Liver (tissue), 9 donors: ENCODE results near the gene TP53I13. TPM values are rescaled to one million over a fixed set of nuclear protein-coding genes. Genes with fewer than 3 reads are reported as not detected.
A peak's percentile ranks its signal among the peaks of the same experiment; 100 is the strongest.

Experiments
- DNase-seq: peaks from one replicate; pipeline ENCODE4 v3.0.0-alpha.2; 2017; ENCODE audit warnings: low spot score
- H3K27ac ChIP-seq, 2 donors: one replicate each; pipeline ENCODE4 v1.7.0; 2013; ENCODE audit warnings: inconsistent platforms in 2 of 2, low read length in 2 of 2, control low read depth in 1 of 2, low read depth in 1 of 2, mild to moderate bottlenecking in 1 of 2
- H3K27me3 ChIP-seq, 4 donors: one replicate each; pipeline versions ENCODE4 v1.6.1 to v1.7.0; 2013; ENCODE audit warnings: low read length in 3 of 4, inconsistent platforms in 1 of 4, mild to moderate bottlenecking in 1 of 4, moderate library complexity in 1 of 4; ENCODE audit not compliant: control insufficient read depth in 4 of 4, insufficient read depth in 4 of 4
- H3K36me3 ChIP-seq, 4 donors: one replicate each; pipeline versions ENCODE4 v1.6.1 to v1.7.0; 2013; ENCODE audit warnings: low read length in 3 of 4, mild to moderate bottlenecking in 3 of 4, low read depth in 1 of 4, moderate library complexity in 1 of 4; ENCODE audit not compliant: control insufficient read depth in 4 of 4, insufficient read depth in 3 of 4
- H3K4me1 ChIP-seq, 4 donors: one replicate each; pipeline versions ENCODE4 v1.6.1 to v1.7.0; 2013; ENCODE audit warnings: low read length in 3 of 4, mild to moderate bottlenecking in 3 of 4, moderate library complexity in 1 of 4; ENCODE audit not compliant: control insufficient read depth in 4 of 4, insufficient read depth in 4 of 4
- H3K4me3 ChIP-seq, 3 donors: one replicate each; pipeline versions ENCODE4 v1.6.1 to v1.7.0; 2013; ENCODE audit warnings: low read length in 3 of 3, control low read depth in 1 of 3, low read depth in 1 of 3, mild to moderate bottlenecking in 1 of 3
- H3K9ac ChIP-seq, 2 donors: one replicate each; pipeline ENCODE4 v1.7.0; 2013; ENCODE audit warnings: low read length in 2 of 2, mild to moderate bottlenecking in 2 of 2, moderate library complexity in 2 of 2, control low read depth in 1 of 2, low read depth in 1 of 2
- H3K9me3 ChIP-seq, 4 donors: one replicate each; pipeline versions ENCODE4 v1.6.1 to v1.7.0; 2013; ENCODE audit warnings: low read length in 3 of 4; ENCODE audit not compliant: control insufficient read depth in 4 of 4
- CTCF ChIP-seq: fragments of 150-350 bp; IDR thresholded peaks from 2 replicates; pipeline ENCODE4 v1.5.1; 2017; ENCODE audit warnings: improper control_type of control experiment, low read depth, low read length; ENCODE audit not compliant: missing input control
- FOXA1 ChIP-seq: IDR thresholded peaks from 2 replicates; pipeline ENCODE4 v1.6.1; 2016; ENCODE audit warnings: antibody characterized with exemption
- FOXA2 ChIP-seq: IDR thresholded peaks from 2 replicates; pipeline ENCODE4 v1.6.1; 2016; ENCODE audit warnings: antibody characterized with exemption
- GABPA ChIP-seq, 2 donors: IDR thresholded peaks in 1 of 2; conservative IDR thresholded peaks in 1 of 2; 2 replicates each; pipeline ENCODE4 v1.6.1; 2016; ENCODE audit warnings: antibody characterized with exemption in 2 of 2, mild to moderate bottlenecking in 1 of 2, moderate library complexity in 1 of 2
- HNF4G ChIP-seq: IDR thresholded peaks from 2 replicates; pipeline ENCODE4 v1.6.1; 2016; ENCODE audit warnings: antibody characterized with exemption
- RAD21 ChIP-seq, 2 donors: IDR thresholded peaks; 2 replicates each; pipeline ENCODE4 v1.6.1; 2016; ENCODE audit warnings: antibody characterized with exemption in 2 of 2, mild to moderate bottlenecking in 2 of 2
- RXRA ChIP-seq, 2 donors: IDR thresholded peaks; 2 replicates each; pipeline ENCODE4 v1.6.1; 2017 to 2018; ENCODE audit warnings: antibody characterized with exemption in 2 of 2, mild to moderate bottlenecking in 1 of 2
- SP1 ChIP-seq: IDR thresholded peaks from 2 replicates; pipeline ENCODE4 v1.6.1; 2018; ENCODE audit warnings: antibody characterized with exemption, mild to moderate bottlenecking
- TAF1 ChIP-seq: conservative IDR thresholded peaks from 2 replicates; pipeline ENCODE4 v1.6.1; 2016; ENCODE audit warnings: antibody characterized with exemption, mild to moderate bottlenecking
- YY1 ChIP-seq: IDR thresholded peaks from 2 replicates; pipeline ENCODE4 v1.6.1; 2016; ENCODE audit warnings: antibody characterized with exemption, mild to moderate bottlenecking
- ZBTB33 ChIP-seq: IDR thresholded peaks from 2 replicates; pipeline ENCODE4 v1.6.1; 2016; ENCODE audit warnings: antibody characterized with exemption
- WGBS: extraction: QIAGEN DNeasy Blood & Tissue Kit; methylation state at CpG from one replicate; pipeline ENCODE4 v1.1.7; 2013; 5-methylcytosine and 5-hydroxymethylcytosine counted together
- polyA plus RNA-seq, 2 donors: library from polyadenylated mRNA; stranded (reverse) in 1 of 2; unstranded in 1 of 2; fragments of 200-250 nt in 1 of 2; fragments of >200 nt in 1 of 2; fragmentation: Nextera tagmentation in 1 of 2; extraction: Ambion mirVana in 1 of 2; gene quantifications; one replicate each; pipeline versions ENCODE4 v1.2.1 to v1.2.3, GENCODE V29; 2013 to 2015
- total RNA-seq, 2 donors: library from RNA; depleted of rRNA; stranded (reverse); fragments of >200 nt; gene quantifications; one replicate each; pipeline ENCODE4 v1.2.3, GENCODE V29; 2014
- TF ChIP-seq, protein P1 (sequence below): IDR thresholded peaks from 2 replicates; pipeline ENCODE4 v1.6.1; 2016; ENCODE audit warnings: antibody characterized with exemption, mild to moderate bottlenecking
- TF ChIP-seq, protein P2 (sequence below): IDR thresholded peaks from 2 replicates; pipeline ENCODE4 v1.6.1; 2016; ENCODE audit warnings: antibody characterized with exemption
- TF ChIP-seq, protein P3 (sequence below): IDR thresholded peaks from 2 replicates; pipeline ENCODE4 v1.6.1; 2016; ENCODE audit warnings: antibody characterized with exemption
- donor health status: healthy.
- donor health status: healthy.
- donor health status: healthy.
- donor health status: healthy.
- donor health status: healthy.

Gene TP53I13
- total and polyA plus RNA-seq, 4 donors, result 12.2 to 42.6 (median 24.5) TPM

DNA sequence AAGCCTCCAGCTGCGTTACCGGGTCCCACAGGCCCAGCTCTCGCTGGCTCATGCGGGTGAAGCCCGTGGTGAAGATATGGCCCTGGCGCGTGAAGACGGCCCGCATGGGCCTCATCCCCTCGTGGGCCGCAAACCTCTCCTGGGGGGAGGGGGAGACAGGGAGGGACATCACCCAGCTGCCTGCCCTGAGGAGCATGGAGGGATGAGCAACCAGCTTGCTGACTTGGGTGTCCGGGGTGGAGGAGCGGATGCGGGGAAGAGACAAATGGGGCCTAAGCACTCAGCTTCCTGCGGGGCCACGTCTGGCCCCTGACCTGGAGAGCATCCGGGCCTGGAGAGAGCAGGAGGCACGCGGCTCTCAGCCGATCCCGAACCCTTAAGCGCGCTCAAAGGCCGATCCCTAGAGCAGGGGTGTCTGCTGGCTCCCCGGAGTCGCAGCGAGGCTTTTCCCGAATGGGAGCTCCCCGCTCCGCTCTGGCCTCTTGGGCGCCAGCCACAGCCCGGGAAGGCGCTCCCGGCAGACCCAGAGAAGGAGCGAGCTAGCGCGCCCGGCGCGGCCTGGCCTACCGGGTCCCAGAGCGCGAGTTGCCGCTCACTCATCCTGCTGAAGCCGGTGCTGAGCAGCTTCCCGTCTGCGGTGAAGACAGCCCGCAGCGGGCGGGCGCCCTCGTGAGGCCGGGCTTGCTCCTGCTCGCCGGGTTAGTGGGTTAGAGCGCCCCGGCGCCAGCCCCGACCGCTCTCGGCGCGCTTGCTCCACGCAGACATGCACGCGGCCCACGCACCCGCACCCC lies 49.2 kb downstream of the TP53I13 start:
- DNase-seq, result peak; percentile 79
- Histone ChIP-seq H3K36me3 (no peaks in the 10 kb centered on the region), H3K27me3 (peaks cover 0 to 10% (median 2%) of the 10 kb centered on the region in 4 donors), H3K4me1 (peaks cover 21 to 55% (median 41%) of the 10 kb centered on the region in 4 donors), H3K27ac (no peak overlapping the region), H3K4me3 (peak overlapping the region in 1 of 3 donors; percentile 39), H3K9ac (peak overlapping the region in 1 of 2 donors; percentile 10), H3K9me3 (no peaks in the 10 kb centered on the region)
- TF ChIP-seq ZBTB33, result no peak
- TF ChIP-seq, protein P1, sequence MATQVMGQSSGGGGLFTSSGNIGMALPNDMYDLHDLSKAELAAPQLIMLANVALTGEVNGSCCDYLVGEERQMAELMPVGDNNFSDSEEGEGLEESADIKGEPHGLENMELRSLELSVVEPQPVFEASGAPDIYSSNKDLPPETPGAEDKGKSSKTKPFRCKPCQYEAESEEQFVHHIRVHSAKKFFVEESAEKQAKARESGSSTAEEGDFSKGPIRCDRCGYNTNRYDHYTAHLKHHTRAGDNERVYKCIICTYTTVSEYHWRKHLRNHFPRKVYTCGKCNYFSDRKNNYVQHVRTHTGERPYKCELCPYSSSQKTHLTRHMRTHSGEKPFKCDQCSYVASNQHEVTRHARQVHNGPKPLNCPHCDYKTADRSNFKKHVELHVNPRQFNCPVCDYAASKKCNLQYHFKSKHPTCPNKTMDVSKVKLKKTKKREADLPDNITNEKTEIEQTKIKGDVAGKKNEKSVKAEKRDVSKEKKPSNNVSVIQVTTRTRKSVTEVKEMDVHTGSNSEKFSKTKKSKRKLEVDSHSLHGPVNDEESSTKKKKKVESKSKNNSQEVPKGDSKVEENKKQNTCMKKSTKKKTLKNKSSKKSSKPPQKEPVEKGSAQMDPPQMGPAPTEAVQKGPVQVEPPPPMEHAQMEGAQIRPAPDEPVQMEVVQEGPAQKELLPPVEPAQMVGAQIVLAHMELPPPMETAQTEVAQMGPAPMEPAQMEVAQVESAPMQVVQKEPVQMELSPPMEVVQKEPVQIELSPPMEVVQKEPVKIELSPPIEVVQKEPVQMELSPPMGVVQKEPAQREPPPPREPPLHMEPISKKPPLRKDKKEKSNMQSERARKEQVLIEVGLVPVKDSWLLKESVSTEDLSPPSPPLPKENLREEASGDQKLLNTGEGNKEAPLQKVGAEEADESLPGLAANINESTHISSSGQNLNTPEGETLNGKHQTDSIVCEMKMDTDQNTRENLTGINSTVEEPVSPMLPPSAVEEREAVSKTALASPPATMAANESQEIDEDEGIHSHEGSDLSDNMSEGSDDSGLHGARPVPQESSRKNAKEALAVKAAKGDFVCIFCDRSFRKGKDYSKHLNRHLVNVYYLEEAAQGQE, result no peak
- peak; percentile 68 for TF ChIP-seq CTCF
- TF ChIP-seq FOXA2, result no peak
- TF ChIP-seq SP1, result peak; percentile 6
- TF ChIP-seq RAD21 (IDR thresholded peaks at IDR 0.05), result peak; percentile 64 to 79
- 4% methylated on average over 68 of the region's 68 CpGs for WGBS

- WGBS, result 36% methylated on average over 22 of the region's 22 CpGs
- Histone ChIP-seq H3K9me3 (no peaks in the 10 kb centered on the region), H3K4me3 (peak overlapping the region in 1 of 3 donors; percentile 39), H3K4me1 (peaks cover 19 to 54% (median 42%) of the 10 kb centered on the region in 4 donors), H3K36me3 (no peaks in the 10 kb centered on the region), H3K27ac (no peak overlapping the region), H3K9ac (no peak overlapping the region), H3K27me3 (peaks cover 0 to 10% (median 2%) of the 10 kb centered on the region in 4 donors)
- no peak for DNase-seq
- no peak for TF ChIP-seq RAD21 (IDR thresholded peaks at IDR 0.05)
- TF ChIP-seq, protein P1, result no peak
- TF ChIP-seq, protein P2, sequence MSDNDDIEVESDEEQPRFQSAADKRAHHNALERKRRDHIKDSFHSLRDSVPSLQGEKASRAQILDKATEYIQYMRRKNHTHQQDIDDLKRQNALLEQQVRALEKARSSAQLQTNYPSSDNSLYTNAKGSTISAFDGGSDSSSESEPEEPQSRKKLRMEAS, result no peak
- TF ChIP-seq FOXA1, result no peak
- TF ChIP-seq YY1, result no peak
- TF ChIP-seq FOXA2, result no peak
- TF ChIP-seq, protein P3, sequence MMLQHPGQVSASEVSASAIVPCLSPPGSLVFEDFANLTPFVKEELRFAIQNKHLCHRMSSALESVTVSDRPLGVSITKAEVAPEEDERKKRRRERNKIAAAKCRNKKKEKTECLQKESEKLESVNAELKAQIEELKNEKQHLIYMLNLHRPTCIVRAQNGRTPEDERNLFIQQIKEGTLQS, result no peak
- TF ChIP-seq ZBTB33, result no peak
- TF ChIP-seq HNF4G, result no peak
- no peak for TF ChIP-seq RXRA (IDR thresholded peaks at IDR 0.05)
- TF ChIP-seq TAF1, result no peak
- TF ChIP-seq SP1, result no peak
- no peak for TF ChIP-seq GABPA (IDR thresholded peaks at IDR 0.05 in 1 of 2, conservative IDR thresholded peaks at IDR 0.05 in 1 of 2)
These were observed 50.0 kb downstream of the TP53I13 start for GRCh38 chr17:29618272-29619065.
